H9 (cell line): ENCODE measurements around the gene HIBCH. TPM values are rescaled to one million over a fixed set of nuclear protein-coding genes. Genes with fewer than 3 reads are reported as not detected.

Experiments used
- DNase-seq: peaks from one replicate; pipeline ENCODE4 v3.0.0-alpha.2; 2017
- H2AFZ ChIP-seq: one replicate; pipeline ENCODE4 v1.6.1; 2013; ENCODE audit warnings: mild to moderate bottlenecking, low read length, control low read depth, moderate library complexity
- H2AK5ac ChIP-seq: 2 replicates; pipeline ENCODE4 v1.6.1; 2013; ENCODE audit warnings: low read length, control low read depth, mixed read lengths; ENCODE audit not compliant: insufficient read length
- H2BK120ac ChIP-seq: one replicate; pipeline ENCODE4 v1.6.1; 2013; ENCODE audit warnings: low read depth, mild to moderate bottlenecking, low read length, control low read depth, inconsistent platforms; ENCODE audit not compliant: poor library complexity, severe bottlenecking
- H2BK12ac ChIP-seq: 2 replicates; pipeline ENCODE4 v1.6.1; 2013; ENCODE audit warnings: low read length, control low read depth, mixed read lengths, low read depth; ENCODE audit not compliant: insufficient read length
- H2BK15ac ChIP-seq: 2 replicates; pipeline ENCODE4 v1.6.1; 2013; ENCODE audit warnings: low read depth, low read length, control low read depth
- H2BK20ac ChIP-seq: one replicate; pipeline ENCODE4 v1.6.1; 2013; ENCODE audit warnings: low read depth, mild to moderate bottlenecking, low read length, control low read depth, inconsistent platforms; ENCODE audit not compliant: poor library complexity, severe bottlenecking
- H2BK5ac ChIP-seq: 2 replicates; pipeline ENCODE4 v1.6.1; 2013; ENCODE audit warnings: low read length, control low read depth, mixed read lengths; ENCODE audit not compliant: insufficient read length
- H3K14ac ChIP-seq: 2 replicates; pipeline ENCODE4 v1.6.1; 2013; ENCODE audit warnings: low read length, control low read depth; ENCODE audit not compliant: insufficient read depth
- H3K18ac ChIP-seq: 2 replicates; pipeline ENCODE4 v1.6.1; 2013; ENCODE audit warnings: low read depth, mild to moderate bottlenecking, mixed read lengths, low read length, control low read depth; ENCODE audit not compliant: insufficient read length
- H3K23ac ChIP-seq: 2 replicates; pipeline ENCODE4 v1.6.1; 2013; ENCODE audit warnings: low read length, control low read depth, mixed read lengths, low read depth; ENCODE audit not compliant: insufficient read length
- H3K23me2 ChIP-seq: 2 replicates; pipeline ENCODE4 v1.6.1; 2013; ENCODE audit warnings: low read depth, mild to moderate bottlenecking, mixed read lengths, low read length, control low read depth; ENCODE audit not compliant: insufficient read length, poor library complexity, severe bottlenecking
- H3K27ac ChIP-seq: 2 replicates; pipeline ENCODE4 v1.5.1; 2013; ENCODE audit warnings: low read length, control low read depth, mixed read lengths, low read depth; ENCODE audit not compliant: insufficient read length
- H3K27me3 ChIP-seq: 2 replicates; pipeline ENCODE4 v1.6.1; 2013; ENCODE audit warnings: low read length, control low read depth, inconsistent platforms; ENCODE audit not compliant: insufficient read depth
- H3K4ac ChIP-seq: 2 replicates; pipeline ENCODE4 v1.6.1; 2013; ENCODE audit warnings: low read depth, mild to moderate bottlenecking, control low read depth, inconsistent platforms, low read length, moderate library complexity
- H3K4me1 ChIP-seq: 2 replicates; pipeline ENCODE4 v1.6.1; 2013; ENCODE audit warnings: low read length, control low read depth, inconsistent platforms; ENCODE audit not compliant: insufficient read depth
- H3K4me2 ChIP-seq: 2 replicates; pipeline ENCODE4 v1.6.1; 2013; ENCODE audit warnings: low read length, control low read depth, mixed read lengths; ENCODE audit not compliant: insufficient read length, insufficient read depth
- H3K56ac ChIP-seq: 2 replicates; pipeline ENCODE4 v1.6.1; 2013; ENCODE audit warnings: low read depth, mild to moderate bottlenecking, mixed read lengths, low read length, control low read depth; ENCODE audit not compliant: insufficient read length
- H3K79me1 ChIP-seq: 2 replicates; pipeline ENCODE4 v1.6.1; 2013; ENCODE audit warnings: low read depth, mild to moderate bottlenecking, moderate library complexity, low read length, control low read depth, inconsistent platforms; ENCODE audit not compliant: insufficient read depth, poor library complexity, severe bottlenecking
- H3K79me2 ChIP-seq: 2 replicates; pipeline ENCODE4 v1.6.1; 2013; ENCODE audit warnings: low read length, control low read depth, inconsistent platforms; ENCODE audit not compliant: insufficient read depth
- H3K9ac ChIP-seq: 2 replicates; pipeline ENCODE4 v1.6.1; 2013; ENCODE audit warnings: low read length, control low read depth, mixed read lengths; ENCODE audit not compliant: insufficient read length; ENCODE audit errors: extremely low read depth
- H3K9me3 ChIP-seq: one replicate; pipeline ENCODE4 v1.6.1; 2013; ENCODE audit warnings: low read depth, low read length, inconsistent platforms; ENCODE audit not compliant: control insufficient read depth
- H3T11ph ChIP-seq: one replicate; pipeline ENCODE4 v1.6.1; 2013; ENCODE audit warnings: mild to moderate bottlenecking, low read length, control low read depth, inconsistent platforms
- H4K20me1 ChIP-seq: one replicate; pipeline ENCODE4 v1.6.1; 2013; ENCODE audit not compliant: control insufficient read depth, insufficient read length, insufficient read depth
- H4K5ac ChIP-seq: 2 replicates; pipeline ENCODE4 v1.6.1; 2013; ENCODE audit warnings: low read depth, mild to moderate bottlenecking, mixed read lengths, low read length, control low read depth; ENCODE audit not compliant: insufficient read length
- H4K8ac ChIP-seq: replicated peaks from 2 replicates; pipeline ENCODE4 v1.6.1; 2013; ENCODE audit warnings: low read length, control low read depth, mixed read lengths, low read depth; ENCODE audit not compliant: insufficient read length
- H4K91ac ChIP-seq: 2 replicates; pipeline ENCODE4 v1.6.1; 2013; ENCODE audit warnings: low read depth, mild to moderate bottlenecking, moderate library complexity, mixed read lengths, low read length, control low read depth; ENCODE audit not compliant: insufficient read length
- H3K27ac Mint-ChIP-seq, 3 experiments: 2 replicates in 2 of 3; 3 replicates in 1 of 3; pipeline ENCODE4 v1.8.0; 2020 to 2021; ENCODE audit warnings: mixed read lengths in 3 of 3, mild to moderate bottlenecking in 1 of 3, moderate library complexity in 1 of 3
- H3K27me3 Mint-ChIP-seq: 2 replicates; pipeline ENCODE4 v1.8.0; 2021; ENCODE audit warnings: low read depth, mild to moderate bottlenecking, moderate library complexity, mixed read lengths
- H3K36me3 Mint-ChIP-seq, 3 experiments: 2 replicates in 2 of 3; 3 replicates in 1 of 3; pipeline ENCODE4 v1.8.0; 2020 to 2021; ENCODE audit warnings: low read depth in 3 of 3, mixed read lengths in 3 of 3; ENCODE audit not compliant: insufficient read depth in 1 of 3
- H3K4me1 Mint-ChIP-seq, 2 experiments: 2 replicates each; pipeline ENCODE4 v1.8.0; 2020; ENCODE audit warnings: mixed read lengths in 2 of 2
- H3K4me3 Mint-ChIP-seq, 2 experiments: 2 replicates in 1 of 2; 3 replicates in 1 of 2; pipeline ENCODE4 v1.8.0; 2020 to 2021; ENCODE audit warnings: mild to moderate bottlenecking in 2 of 2, mixed read lengths in 2 of 2, moderate library complexity in 1 of 2
- H3K9me3 Mint-ChIP-seq, 2 experiments: 2 replicates in 1 of 2; 3 replicates in 1 of 2; pipeline ENCODE4 v1.8.0; 2020; ENCODE audit warnings: mild to moderate bottlenecking in 2 of 2, mixed read lengths in 2 of 2, moderate library complexity in 1 of 2
- CTCF ChIP-seq: fragments of 200-600 bp; sonication (generic); conservative IDR thresholded peaks from 3 replicates; pipeline ENCODE4 v1.8.0; 2021; ENCODE audit warnings: antibody characterized with exemption, mild to moderate bottlenecking
- WGBS: extraction: QIAGEN DNeasy Blood & Tissue Kit; methylation state at CpG from one replicate; pipeline ENCODE4 v1.1.7; 2013; ENCODE audit warnings: missing lambda C conversion rate, low lambda C conversion rate, mixed read lengths; ENCODE audit not compliant: insufficient read length; ENCODE audit errors: extremely low coverage; 5-methylcytosine and 5-hydroxymethylcytosine counted together
- total RNA-seq: library from RNA; stranded (reverse); gene quantifications from 2 replicates; pipeline ENCODE4 v1.2.1, GENCODE V29; 2021

The HIBCH gene
- total RNA-seq, 1 experiment from 2014 or later: 28.0 TPM

- Histone ChIP-seq H2BK20ac (no peak overlapping the region), H3K56ac (no peak overlapping the region), H3K14ac (no peak overlapping the region), H2BK120ac (no peak overlapping the region), H4K5ac (no peak overlapping the region), H3K79me2 (no peaks in the 10 kb centered on the region), H3K23ac (no peak overlapping the region), H3K4me1 (peaks cover 2% of the 10 kb centered on the region; the same call in 1 of the 2 replicates), H3K18ac (no peak overlapping the region), H3K27ac (no peak overlapping the region), H2AFZ (no peak overlapping the region), H3K9ac (no peak overlapping the region), H3K23me2 (peaks cover 6% of the 10 kb centered on the region), H3K9me3 (no peaks in the 10 kb centered on the region), H2BK5ac (no peak overlapping the region), H2AK5ac (no peak overlapping the region), H4K20me1 (no peaks in the 10 kb centered on the region), H3T11ph (no peak overlapping the region), H2BK12ac (no peak overlapping the region), H2BK15ac (no peak overlapping the region), H4K8ac (no peak overlapping the region), H3K4ac (no peak overlapping the region), H3K79me1 (no peaks in the 10 kb centered on the region), H3K4me2 (peak overlapping the region; percentile 38), H4K91ac (no peak overlapping the region), H3K27me3 (no peaks in the 10 kb centered on the region)
- Mint-ChIP-seq H3K27me3 (peaks cover 20% of the 10 kb centered on the region), H3K27ac (no peak overlapping the region), H3K9me3 (no peaks in the 10 kb centered on the region; a peak in 1 of 5 replicates), H3K4me3 (peak overlapping the region; percentile 72 to 84), H3K36me3 (peaks cover 0 to 1% (median 0%) of the 10 kb centered on the region in 3 experiments; a peak in 1 of 7 replicates), H3K4me1 (peaks cover 15 to 18% of the 10 kb centered on the region in 2 experiments)
- no CpG with 5 or more reads among the region's 7 CpGs for WGBS
- TF ChIP-seq CTCF: peak; percentile 54; the same call in 2 of the 3 replicates
- no peak for DNase-seq
Measured at GRCh38 chr2:190344276-190344827, 24.7 kb upstream of the HIBCH start.
